SU-DHL-6 (cell line): ENCODE data around the gene DHDDS.

Experiments
- CTCF ChIP-seq: fragments of 200-600 bp; sonication (generic); IDR thresholded peaks from one replicate; pipeline ENCODE4 v1.5.1; 2017; ENCODE audit warnings: antibody characterized with exemption, mild to moderate bottlenecking, low read length, moderate library complexity; ENCODE audit not compliant: insufficient read depth, poor library complexity, severe bottlenecking
- EZH2phosphoT487 ChIP-seq: fragments of 200-600 bp; sonication (generic), shearing (Covaris generic); conservative IDR thresholded peaks from 2 replicates; pipeline ENCODE4 v1.6.1; 2018; ENCODE audit warnings: mild to moderate bottlenecking, antibody characterized with exemption, low read length, moderate library complexity, mixed read lengths

- TF ChIP-seq CTCF (no peak), EZH2phosphoT487 (no peak)
Measured at GRCh38 chr1:26474818-26475217, 42.7 kb downstream of the DHDDS start.
